Peyer's patch (tissue), 4 donors: ENCODE data around the gene GFER.
"Not testable (repeated sequence)": the region's sequence is repeated elsewhere in the genome, so short reads cannot be mapped to it uniquely, and the experiment has no call there.

Experiments used
- CTCF ChIP-seq, 6 experiments: fragments of 450-650 bp in 4 of 6; fragments of 200-600 bp in 2 of 6; sonication (generic) in 1 of 6; IDR thresholded peaks; one replicate each; pipeline ENCODE4 v1.5.1; 2017 to 2019; ENCODE audit warnings: antibody characterized with exemption in 6 of 6, mild to moderate bottlenecking in 3 of 6, moderate library complexity in 1 of 6
- POLR2A ChIP-seq, 2 donors: fragments of 450-650 bp; IDR thresholded peaks; one replicate each; pipeline ENCODE4 v1.5.1; 2017; ENCODE audit warnings: antibody characterized with exemption in 2 of 2, mild to moderate bottlenecking in 2 of 2, moderate library complexity in 2 of 2

- not testable (repeated sequence) for TF ChIP-seq CTCF, POLR2A (IDR thresholded peaks at IDR 0.05)
Measured at GRCh38 chr16:1962161-1963153, 21.5 kb upstream of the GFER start.
